Thyroid gland (tissue), 4 donors: ENCODE measurements around the gene KANSL3.

Experiments used
- CTCF ChIP-seq, 6 experiments: fragments of 200-600 bp in 3 of 6; fragments of 450-650 bp in 3 of 6; sonication (generic) in 3 of 6; IDR thresholded peaks; one replicate each; pipeline ENCODE4 v1.5.1; 2016 to 2019; ENCODE audit warnings: antibody characterized with exemption in 6 of 6, mild to moderate bottlenecking in 2 of 6, inconsistent platforms in 1 of 6, moderate library complexity in 1 of 6
- POLR2A ChIP-seq, 2 donors: fragments of 450-650 bp; IDR thresholded peaks; one replicate each; pipeline ENCODE4 v1.6.1; 2017; ENCODE audit warnings: antibody characterized with exemption in 2 of 2, mild to moderate bottlenecking in 2 of 2, moderate library complexity in 1 of 2

GRCh38 chr2:96637385-96638143, 548 bp downstream of the KANSL3 start:
- no peak for TF ChIP-seq POLR2A (IDR thresholded peaks at IDR 0.05)
- TF ChIP-seq CTCF (IDR thresholded peaks at IDR 0.05): no peak
